Urinary bladder (tissue), 4 donors: ENCODE data around the gene FPGS. TPM values are rescaled to one million over a fixed set of nuclear protein-coding genes. Genes with fewer than 3 reads are reported as not detected.
"Not testable (repeated sequence)": the region's sequence is repeated elsewhere in the genome, so short reads cannot be mapped to it uniquely, and the experiment has no call there.

Experiments
- DNase-seq: peaks from one replicate; pipeline ENCODE4 v3.0.0-alpha.2; 2015; ENCODE audit errors: extremely low spot score
- H3K27ac ChIP-seq: one replicate; pipeline ENCODE4 v1.5.1; 2013; ENCODE audit warnings: low read depth, mild to moderate bottlenecking, moderate library complexity
- H3K36me3 ChIP-seq: one replicate; pipeline ENCODE4 v1.6.1; 2013; ENCODE audit warnings: mild to moderate bottlenecking, moderate library complexity; ENCODE audit not compliant: insufficient read depth
- H3K4me1 ChIP-seq: one replicate; pipeline ENCODE4 v1.6.1; 2013; ENCODE audit warnings: mild to moderate bottlenecking, moderate library complexity; ENCODE audit not compliant: insufficient read depth
- H3K4me3 ChIP-seq: one replicate; pipeline ENCODE4 v1.5.1; 2013; ENCODE audit warnings: low read depth, low read length
- WGBS: extraction: QIAGEN DNeasy Blood & Tissue Kit; methylation state at CpG from one replicate; pipeline ENCODE4 v1.1.7; 2013; 5-methylcytosine and 5-hydroxymethylcytosine counted together
- polyA plus RNA-seq: library from polyadenylated mRNA; stranded (reverse); fragments of 200-250 nt; gene quantifications from one replicate; pipeline ENCODE4 v1.2.3, GENCODE V29; 2013
- total RNA-seq: library from RNA; depleted of rRNA; stranded (reverse); fragments of >200 nt; gene quantifications from one replicate; pipeline ENCODE4 v1.2.3, GENCODE V29; 2014
- donor health status: healthy with polysubstance abuse.
- donor health status: healthy.

Gene FPGS, protein sequence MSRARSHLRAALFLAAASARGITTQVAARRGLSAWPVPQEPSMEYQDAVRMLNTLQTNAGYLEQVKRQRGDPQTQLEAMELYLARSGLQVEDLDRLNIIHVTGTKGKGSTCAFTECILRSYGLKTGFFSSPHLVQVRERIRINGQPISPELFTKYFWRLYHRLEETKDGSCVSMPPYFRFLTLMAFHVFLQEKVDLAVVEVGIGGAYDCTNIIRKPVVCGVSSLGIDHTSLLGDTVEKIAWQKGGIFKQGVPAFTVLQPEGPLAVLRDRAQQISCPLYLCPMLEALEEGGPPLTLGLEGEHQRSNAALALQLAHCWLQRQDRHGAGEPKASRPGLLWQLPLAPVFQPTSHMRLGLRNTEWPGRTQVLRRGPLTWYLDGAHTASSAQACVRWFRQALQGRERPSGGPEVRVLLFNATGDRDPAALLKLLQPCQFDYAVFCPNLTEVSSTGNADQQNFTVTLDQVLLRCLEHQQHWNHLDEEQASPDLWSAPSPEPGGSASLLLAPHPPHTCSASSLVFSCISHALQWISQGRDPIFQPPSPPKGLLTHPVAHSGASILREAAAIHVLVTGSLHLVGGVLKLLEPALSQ
- total RNA-seq = 18.6 TPM
- 57.7 TPM for polyA plus RNA-seq

DNA sequence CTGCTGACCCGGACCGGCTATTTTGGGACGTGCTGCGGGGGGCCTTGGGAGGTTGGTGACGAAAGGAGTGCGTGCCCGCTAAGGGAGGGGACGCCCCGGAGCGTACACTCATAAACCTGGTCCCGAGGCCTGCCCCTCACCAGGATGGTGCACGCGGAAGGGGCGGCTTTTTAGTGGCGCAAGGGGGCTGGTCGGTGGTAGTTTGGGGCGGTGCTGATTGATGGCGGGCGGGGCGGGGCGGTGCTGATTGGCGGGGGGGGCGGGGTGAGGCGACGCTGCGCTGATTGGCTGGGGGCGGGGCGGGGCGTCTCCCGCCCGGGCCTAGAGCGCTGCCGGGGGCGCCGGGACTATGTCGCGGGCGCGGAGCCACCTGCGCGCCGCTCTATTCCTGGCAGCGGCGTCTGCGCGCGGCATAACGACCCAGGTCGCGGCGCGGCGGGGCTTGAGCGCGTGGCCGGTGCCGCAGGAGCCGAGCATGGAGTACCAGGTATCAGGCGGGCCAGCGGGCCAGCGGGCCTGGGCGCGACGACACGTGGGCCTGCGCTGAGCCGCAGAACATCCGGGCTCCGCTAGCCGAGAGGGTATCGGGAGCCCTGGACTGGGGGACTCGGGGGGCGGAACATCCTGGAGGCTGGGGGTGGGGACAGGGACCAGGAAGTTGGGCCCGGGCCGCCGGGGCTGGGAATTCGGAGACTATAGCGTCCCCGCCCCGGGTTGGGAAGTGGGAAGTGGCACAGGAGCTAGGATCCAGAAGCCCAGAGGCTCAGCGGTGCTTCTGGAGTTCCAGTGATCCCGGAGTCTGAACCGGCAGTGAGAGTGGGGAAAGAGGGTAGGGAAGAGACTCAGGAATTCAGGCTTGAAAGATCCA is at the start of gene FPGS:
FPGS (plus strand) TSS at position 307 of the 868 bp plus-strand sequence; CDS start at position 350, 43 bp downstream.
- DNase-seq = peak; percentile 53
- WGBS = under 1% methylated on average over 83 of the region's 83 CpGs
- H3K4me1 ChIP-seq = no peaks in the 10 kb centered on the region

DNA sequence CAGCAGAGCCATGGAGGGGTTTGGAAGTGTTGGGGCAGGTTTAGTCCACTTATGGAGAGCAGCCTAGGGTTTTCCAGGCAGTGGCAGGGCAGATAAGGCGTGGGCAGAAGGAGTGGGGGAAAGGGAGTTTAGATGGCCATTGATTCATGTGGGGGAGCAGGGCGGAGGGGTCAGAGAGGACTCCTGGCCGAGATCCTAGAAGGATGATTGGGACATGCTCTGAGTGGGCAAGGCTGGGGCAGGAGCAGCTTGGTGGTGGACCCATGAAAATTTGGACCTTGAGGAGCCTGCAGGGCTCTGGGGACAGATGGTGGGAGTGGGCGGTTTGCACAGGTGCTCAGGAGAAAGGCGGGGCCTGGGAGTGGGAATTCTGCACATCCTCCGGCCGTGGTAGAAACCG is 49.5 kb upstream of the FPGS start:
- Histone ChIP-seq H3K27ac (no peak overlapping the region), H3K4me3 (no peak overlapping the region), H3K4me1 (peaks cover 2% of the 10 kb centered on the region), H3K36me3 (no peaks in the 10 kb centered on the region)
- whole genome bisulfite sequencing = 82% methylated on average over 8 of the region's 8 CpGs
- no peak for DNase-seq

More for the DNA sequence above, at the start of gene FPGS:
- Histone ChIP-seq H3K27ac (peak within 1 kb of the TSS; percentile 97), H3K36me3 (no peaks in the 10 kb centered on the region), H3K4me3 (peak within 1 kb of the TSS; percentile 68)

DNA sequence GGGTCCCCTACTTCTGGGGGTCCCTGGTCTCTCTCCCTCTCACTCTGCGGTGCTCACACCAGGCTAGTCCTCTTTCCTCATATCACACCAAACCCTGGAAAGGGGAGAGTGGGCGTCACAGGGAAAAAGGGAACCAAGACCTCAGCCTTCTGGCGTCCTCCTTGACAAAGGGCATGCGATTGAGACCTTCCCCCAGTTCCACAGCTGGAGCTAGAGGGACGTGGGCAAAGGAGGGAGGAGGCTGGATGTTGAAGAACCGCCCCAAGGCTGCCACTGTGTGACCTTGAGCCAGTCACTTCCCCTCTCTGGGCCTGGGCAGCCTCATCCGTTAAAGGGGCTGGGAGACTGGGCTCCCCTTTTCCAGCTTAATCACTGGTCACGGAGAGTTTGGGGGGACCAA is 49.1 kb upstream of the FPGS start:
- Histone ChIP-seq H3K4me3 (no peak overlapping the region), H3K27ac (no peak overlapping the region), H3K4me1 (peaks cover 2% of the 10 kb centered on the region), H3K36me3 (no peaks in the 10 kb centered on the region)
- 65% methylated on average over 8 of the region's 8 CpGs for WGBS
- no peak for DNase-seq

DNA sequence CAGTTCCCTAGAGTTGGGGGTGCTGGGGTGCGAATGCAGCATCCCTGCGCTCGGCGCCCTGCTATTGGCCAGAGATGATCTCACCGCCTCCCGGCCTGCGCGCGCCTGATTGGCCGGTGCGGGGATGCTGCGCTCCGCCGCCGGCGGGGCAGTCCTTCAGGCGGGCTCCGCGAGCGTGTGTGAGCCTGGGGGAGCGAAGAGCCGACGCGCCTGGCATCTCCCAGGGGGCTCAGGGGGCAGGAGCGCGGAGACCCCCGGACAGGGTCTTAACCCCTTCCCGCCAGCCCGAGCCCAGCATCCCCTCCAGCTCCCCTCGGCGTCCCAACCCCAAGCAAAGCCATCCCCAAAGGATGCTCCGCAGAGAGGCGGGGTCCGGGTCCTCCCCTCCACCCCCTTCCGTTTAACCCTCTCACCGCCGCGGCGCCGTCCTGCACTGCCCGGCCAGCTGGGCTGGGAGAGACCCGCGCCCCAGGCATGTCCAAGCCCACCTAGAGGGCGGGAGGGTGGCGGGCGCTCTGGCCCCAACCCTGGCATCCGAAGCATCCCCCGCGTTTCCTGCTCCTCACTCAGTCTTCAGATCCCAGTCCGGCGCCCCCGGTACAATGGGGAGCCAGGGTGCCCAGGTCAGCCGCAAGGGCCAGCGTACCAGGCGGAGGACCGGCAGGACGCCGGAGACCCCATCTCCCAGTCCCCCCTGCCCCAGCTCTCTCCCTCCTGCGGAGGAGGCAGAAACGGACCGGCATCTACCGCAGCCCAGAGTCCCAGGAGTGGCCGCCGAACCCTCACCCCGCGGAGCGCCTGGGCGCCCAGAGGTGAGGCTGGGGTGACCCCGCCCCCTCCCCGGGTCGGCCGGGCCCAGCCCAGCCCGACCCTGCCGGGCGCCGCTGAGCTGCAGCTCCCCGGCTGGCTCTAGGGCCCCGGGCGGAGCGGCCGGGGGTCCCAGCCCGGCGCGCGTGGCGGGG is 48.3 kb upstream of the FPGS start:
- Histone ChIP-seq H3K4me3 (no peak overlapping the region), H3K27ac (no peak overlapping the region), H3K4me1 (peaks cover 2% of the 10 kb centered on the region), H3K36me3 (no peaks in the 10 kb centered on the region)
- DNase-seq = no peak
- 21% methylated on average over 86 of the region's 86 CpGs for WGBS

DNA sequence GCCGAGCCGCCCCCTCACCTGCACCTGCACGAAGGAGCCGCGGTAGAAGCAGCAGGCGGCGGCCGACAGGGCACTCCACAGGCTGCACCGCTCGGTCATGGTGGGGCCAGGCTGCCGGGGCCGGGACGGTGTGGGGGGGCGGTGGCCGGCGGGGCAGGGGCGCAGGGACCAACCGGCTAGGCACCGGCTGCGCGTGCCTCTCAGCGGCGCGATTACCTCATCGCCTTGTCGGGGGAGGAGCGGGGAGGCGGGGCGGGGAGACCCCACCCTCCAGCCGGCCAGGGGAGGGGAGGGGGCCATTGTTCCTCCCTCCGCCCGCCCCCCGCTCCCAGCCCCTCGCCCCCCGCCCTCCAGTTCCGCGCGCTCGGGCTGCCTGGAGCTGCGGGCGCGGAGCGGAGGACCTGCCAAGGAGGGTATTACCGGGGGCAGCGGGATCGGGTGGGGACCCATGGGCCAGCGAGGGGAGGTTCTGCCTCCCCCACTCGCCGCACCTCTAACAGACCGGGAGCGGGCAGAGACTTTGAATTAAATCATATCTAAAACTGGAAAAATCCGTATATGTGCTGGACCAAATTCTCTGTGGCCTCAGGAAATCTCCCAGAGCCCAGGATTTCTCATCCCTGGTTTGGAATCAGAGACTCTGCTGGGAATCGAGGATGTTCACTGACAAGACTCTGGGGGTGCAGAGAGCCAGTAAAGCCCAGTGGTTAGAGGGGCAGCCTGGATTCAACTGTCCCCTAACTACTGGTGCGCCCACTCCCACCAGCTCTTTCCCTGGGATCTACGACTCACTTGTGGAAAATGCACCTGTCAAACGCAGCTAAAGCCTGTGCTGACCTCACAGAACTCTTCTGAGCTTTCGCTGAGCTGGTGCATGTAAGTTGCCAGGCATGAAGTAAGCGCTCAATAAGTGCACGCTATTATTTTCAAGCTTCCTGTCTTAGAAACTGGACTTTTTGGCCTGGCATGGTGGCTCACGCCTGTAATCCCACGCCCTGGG is 47.3 kb upstream of the FPGS start:
- Histone ChIP-seq H3K4me1 (peaks cover 2% of the 10 kb centered on the region), H3K36me3 (no peaks in the 10 kb centered on the region), H3K4me3 (no peak overlapping the region), H3K27ac (no peak overlapping the region)
- DNase-seq = no peak
- WGBS = 19% methylated on average over 61 of the region's 61 CpGs

DNA sequence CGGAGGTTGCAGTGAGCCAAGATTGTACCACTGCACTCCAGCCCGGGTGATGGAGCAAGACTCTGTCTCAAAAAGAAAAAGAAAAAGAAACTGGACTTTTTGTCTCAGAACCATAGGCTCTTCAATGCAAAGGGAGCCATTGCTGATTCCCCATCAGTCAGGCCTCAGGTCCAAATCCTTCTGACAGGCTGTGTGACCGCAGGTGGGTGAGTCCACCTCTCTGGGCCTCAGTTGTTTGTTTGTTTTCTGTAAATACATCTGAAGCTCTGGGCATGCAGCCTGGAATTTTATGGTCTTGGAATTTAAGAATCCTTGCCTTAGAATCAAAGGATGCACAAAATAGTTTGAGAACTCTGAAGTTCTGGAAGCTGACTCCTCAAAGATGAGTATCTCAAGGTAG is 46.4 kb upstream of the FPGS start:
- peaks cover 2% of the 10 kb centered on the region for H3K4me1 ChIP-seq
- no peaks in the 10 kb centered on the region for H3K36me3 ChIP-seq
- 84% methylated on average over 3 of the region's 3 CpGs for WGBS
- no peak for DNase-seq
- no peak overlapping the region for H3K27ac ChIP-seq
- no peak overlapping the region for H3K4me3 ChIP-seq

DNA sequence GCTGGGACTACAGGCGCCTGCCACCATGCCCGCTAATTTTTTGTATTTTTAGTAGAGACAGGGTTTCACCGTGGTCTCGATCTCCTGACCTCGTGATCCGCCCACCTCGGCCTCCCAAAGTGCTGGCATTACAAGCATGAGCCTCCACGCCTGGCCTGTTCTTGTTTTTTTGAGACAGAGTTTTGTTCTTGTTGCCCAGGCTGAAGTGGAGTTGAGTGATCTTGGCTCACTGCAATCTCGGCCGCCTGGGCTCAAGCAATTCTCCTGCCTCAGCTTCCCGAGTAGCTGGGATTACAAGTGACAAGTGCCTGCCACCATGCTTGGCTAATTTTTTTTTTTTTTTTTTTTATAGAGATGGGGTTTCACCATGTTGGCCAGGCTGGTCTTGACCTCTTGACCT is 45.9 kb upstream of the FPGS start:
- 79% methylated on average over 11 of the region's 11 CpGs for WGBS
- not testable (repeated sequence) for H3K36me3 ChIP-seq

DNA sequence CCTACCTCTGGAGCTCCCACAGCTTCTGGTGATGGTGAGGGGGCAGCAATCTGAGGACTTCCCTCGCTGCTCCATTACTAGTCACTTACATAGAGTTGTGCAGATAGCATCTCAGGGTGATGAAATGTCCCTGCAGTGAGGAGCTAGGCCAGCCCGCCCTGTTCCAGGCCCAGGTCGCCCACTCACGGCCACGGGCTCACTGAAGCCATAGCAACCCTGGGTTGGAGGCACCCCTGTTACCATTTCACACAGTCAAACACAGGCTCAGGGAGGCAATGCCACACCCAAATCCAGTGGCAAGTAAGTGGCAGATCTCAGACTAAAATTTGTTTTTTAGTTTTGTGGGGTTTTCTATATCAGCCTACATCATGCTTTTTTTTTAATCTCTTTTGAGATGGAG is 43.8 kb upstream of the FPGS start:
- WGBS = 78% methylated on average over 5 of the region's 5 CpGs
- no peak for DNase-seq
- H3K4me3 ChIP-seq = no peak overlapping the region

More for the DNA sequence above, 45.9 kb upstream of the FPGS start:
- not testable (repeated sequence) for H3K27ac ChIP-seq, DNase-seq, H3K4me1 ChIP-seq, H3K4me3 ChIP-seq

DNA sequence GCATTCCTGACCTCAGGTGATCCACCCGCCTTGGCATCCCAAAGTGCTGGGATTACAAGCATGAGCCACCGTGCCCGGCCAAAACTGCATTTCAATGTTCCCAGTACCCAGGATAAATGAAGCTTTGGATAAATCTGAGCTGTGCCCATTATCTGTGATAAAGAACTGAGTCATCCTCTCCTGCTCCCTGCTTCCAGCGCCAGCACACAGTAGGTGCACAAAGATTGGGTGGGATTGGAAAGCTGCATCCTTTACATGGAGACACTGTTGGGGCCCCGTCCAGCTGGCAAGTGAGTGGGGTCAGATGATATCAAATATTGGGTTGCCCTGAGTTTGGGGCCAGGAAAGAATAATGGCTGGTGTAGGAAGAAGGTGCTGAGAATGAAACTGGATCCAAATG is 41.6 kb upstream of the FPGS start:
- WGBS = 83% methylated on average over 5 of the region's 5 CpGs
- Histone ChIP-seq H3K36me3 (no peaks in the 10 kb centered on the region), H3K4me3 (no peak overlapping the region), H3K4me1 (no peaks in the 10 kb centered on the region), H3K27ac (no peak overlapping the region)
- no peak for DNase-seq

More for the DNA sequence above, 43.8 kb upstream of the FPGS start:
- Histone ChIP-seq H3K27ac (no peak overlapping the region), H3K4me1 (peaks cover 2% of the 10 kb centered on the region), H3K36me3 (no peaks in the 10 kb centered on the region)

DNA sequence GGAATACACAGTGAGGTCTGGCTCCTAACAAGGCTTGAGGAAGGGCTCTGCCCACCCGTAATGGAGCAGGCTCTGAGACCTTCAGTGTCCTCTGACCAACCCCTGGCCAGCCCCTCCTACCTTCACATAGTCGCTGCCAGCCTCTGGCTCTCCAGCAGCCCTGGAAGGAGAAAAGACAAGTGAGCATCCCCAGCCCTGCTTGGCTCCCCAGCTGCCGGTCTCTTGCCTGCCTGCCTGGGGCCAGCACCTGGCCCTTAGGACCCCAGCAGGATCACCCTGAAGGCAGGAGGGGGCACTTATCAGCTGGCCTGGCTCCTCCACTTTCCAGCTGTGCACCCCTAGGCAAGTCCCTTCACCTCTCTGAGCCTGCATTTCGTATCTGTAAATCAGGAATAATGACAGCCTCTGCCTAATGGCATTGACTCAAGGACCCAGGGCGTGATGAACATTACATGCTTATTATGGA is 41.2 kb upstream of the FPGS start:
- Histone ChIP-seq H3K27ac (no peak overlapping the region), H3K4me1 (no peaks in the 10 kb centered on the region), H3K36me3 (no peaks in the 10 kb centered on the region), H3K4me3 (no peak overlapping the region)
- no peak for DNase-seq
- WGBS = 45% methylated on average over 5 of the region's 5 CpGs

DNA sequence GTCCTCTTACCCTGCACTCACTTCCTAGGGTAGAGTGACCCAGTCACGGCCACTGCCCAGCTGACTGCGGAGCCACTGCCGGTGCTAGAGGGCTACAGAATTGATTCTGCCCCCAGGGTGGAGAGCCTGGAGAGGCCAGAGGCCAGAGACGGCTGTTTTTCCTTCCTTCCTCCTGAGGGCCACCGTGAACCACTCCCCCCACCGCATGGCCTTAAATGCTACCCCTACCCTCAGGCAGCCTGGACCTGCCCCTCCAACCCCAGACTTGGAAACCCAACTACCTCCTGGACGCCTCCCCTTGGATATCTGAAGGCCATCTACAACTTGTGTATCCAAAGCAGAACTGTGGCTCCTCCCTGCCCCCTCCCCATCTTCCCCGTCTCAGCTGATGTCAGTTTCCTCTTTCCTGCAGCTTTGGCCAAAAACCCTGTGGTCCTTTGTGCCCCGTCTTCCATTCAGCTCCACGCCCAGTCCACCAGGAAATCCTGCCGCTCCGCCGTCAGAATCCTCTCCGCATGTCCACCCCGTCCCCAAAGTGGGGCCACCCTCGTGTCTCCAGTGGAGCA is 40.5 kb upstream of the FPGS start:
- WGBS = 35% methylated on average over 16 of the region's 16 CpGs
- H3K27ac ChIP-seq = no peak overlapping the region
- no peak overlapping the region for H3K4me3 ChIP-seq
- H3K36me3 ChIP-seq = no peaks in the 10 kb centered on the region
- no peak for DNase-seq
- no peaks in the 10 kb centered on the region for H3K4me1 ChIP-seq
